ENCODE measurements around the gene ZNF248. TPM values are rescaled to one million over a fixed set of nuclear protein-coding genes. Genes with fewer than 3 reads are reported as not detected.
A peak's percentile ranks its signal among the peaks of the same experiment; 100 is the strongest.
"Not testable (repeated sequence)": the region's sequence is repeated elsewhere in the genome, so short reads cannot be mapped to it uniquely, and the experiment has no call there.

ZNF248 gene
- 3.1 and 5.5 TPM in 2 replicates for total RNA-seq (2014; rRNA removed; shearing (Covaris generic))

DNA sequence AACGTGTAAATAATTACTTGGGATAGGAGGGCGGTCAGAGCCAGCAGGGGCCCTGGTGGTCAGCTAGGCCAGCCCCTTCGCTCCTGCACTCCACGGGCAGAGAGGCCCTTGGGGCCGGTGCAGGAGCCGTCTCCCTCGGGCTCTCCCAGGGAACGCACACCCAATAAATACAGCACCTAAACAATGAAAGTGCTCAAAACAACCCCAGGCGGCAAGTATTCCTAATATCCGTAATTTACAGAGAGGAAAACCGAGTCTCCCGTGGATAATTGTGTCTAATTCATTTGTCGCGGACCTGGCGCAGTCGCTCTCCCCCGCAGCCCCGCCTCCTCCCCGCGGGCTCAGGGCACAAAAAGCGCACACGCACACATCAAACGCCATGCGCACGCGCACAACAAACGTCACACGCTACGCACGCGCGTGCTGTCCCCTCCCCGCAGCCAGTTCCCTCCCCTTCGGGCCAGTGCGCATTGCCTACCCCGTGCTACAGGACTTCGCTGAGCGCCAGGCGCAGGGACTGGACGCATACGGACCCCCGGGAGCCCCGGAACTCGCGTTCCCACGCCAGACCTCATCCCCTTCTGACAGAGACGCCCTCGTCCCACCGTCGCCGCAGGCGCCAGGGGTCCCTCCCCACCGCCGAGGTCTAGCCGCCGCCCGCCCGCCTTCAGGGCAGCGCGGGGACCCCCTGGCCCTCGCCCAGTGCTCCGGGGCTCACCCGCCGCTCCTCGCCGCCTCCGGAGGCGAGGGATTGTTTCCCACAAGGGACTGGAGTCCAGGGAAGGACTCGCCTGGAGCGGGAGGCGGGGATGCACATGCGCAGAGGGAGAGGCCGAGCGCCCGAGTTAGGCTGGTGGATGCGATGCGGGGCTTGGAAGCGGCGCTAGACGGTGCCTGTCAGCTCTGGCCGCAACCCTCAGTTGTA is at the start of gene ZNF248:
ZNF248 (minus strand) TSS at position 324 of the 925 bp plus-strand sequence. CDS start 1,300 bp downstream, outside the sequence.
- peak; percentile 89 for DNase-seq (ENCODE audit: low read depth)

DNA sequence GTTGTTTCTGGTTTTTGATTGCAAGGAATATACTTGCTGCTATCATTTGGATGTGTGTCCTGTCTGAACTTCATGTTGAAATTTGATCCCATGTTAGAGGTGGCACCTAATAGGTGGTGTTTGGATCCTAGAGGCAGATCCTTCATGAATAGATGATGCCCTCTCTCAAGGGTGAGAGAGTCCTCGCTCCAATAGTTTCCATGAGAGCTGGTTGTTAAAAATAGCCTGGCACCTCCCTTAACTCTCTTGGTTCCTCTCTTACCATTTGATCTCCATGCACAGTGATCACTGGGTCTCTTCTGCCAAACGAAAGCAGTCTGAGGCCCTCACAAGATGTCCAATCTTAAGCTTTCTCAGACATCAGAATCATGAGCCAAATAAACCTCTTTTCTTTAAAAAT is 49.0 kb upstream of the ZNF248 start:
- DNase-seq (ENCODE audit: low read depth): no peak

DNA sequence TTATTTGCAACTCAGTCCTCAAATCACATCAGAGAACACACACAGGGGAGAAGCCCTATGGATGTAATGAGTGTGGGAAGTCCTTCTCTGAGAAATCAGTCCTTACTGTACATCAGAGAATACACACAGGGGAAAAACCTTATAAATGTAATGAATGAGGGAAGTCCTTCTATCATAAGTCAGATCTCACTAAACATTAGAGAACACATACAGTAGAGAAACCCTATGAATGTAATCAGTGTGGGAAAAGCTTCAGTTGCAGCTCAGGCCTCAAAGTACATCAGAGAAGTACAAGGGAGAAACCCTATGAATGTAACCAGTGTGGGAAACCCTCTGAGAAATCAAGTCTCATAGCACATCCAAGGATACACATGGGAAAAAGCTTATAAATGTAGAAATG is 39.0 kb upstream of the ZNF248 start:
- no peak for DNase-seq (ENCODE audit: low read depth)

DNA sequence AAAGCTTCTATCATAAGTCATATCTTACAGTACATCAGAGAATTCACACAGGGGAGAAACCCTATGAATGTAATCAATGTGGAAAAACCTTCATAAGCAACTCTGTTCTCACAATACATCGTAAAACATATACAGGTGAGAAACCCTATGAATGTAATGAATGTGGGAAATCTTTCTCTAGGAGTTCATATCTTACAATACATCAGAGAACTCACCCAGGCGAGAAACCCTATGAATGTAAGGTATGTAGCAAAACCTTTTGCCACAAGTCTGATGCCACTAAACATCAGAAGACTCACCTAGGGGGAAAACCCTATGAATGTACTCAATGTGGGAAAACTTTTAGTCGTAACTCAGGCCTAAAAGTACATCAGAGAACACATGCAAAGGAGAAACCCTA is 38.3 kb upstream of the ZNF248 start:
- DNase-seq (ENCODE audit: low read depth): no peak

DNA sequence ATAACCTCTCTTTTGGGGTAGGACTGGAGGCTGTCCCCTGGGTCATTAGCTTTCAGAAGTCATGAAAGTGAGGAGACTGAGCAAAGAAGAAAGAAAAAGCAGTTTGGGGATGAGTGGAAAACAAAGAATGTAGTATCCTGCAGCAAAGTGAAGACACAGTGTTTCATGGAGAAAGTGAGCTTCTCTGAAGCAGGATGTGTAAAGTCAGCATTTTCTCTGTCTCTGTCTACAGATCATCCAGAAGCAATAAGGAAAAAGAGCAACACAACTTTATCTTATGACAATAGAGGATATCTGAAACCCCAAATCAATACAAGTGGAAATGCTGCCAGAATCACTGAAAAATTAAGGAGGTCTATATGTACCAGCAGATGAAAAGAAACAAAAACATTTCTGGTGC is 28.4 kb upstream of the ZNF248 start:
- no peak for DNase-seq (ENCODE audit: low read depth)

DNA sequence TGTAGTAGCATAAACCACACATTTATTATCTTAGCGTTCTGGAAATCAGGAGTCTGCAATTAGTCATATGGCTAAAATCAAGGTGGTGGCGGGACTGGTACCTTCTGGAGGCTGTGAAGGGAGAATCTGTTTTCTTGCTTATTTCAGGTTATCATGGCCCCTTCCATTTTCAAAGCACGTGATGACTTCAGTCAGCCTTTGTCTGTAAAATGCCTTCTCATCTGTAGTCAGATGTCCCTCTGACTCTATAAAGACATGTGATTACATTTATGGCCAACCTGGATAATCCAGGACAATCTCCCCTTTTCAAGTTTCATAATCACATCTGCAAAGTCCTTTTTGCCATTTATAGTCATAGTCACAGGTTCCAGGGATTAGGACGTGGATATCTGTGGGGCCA is 15.5 kb upstream of the ZNF248 start:
- DNase-seq (ENCODE audit: low read depth): no peak

DNA sequence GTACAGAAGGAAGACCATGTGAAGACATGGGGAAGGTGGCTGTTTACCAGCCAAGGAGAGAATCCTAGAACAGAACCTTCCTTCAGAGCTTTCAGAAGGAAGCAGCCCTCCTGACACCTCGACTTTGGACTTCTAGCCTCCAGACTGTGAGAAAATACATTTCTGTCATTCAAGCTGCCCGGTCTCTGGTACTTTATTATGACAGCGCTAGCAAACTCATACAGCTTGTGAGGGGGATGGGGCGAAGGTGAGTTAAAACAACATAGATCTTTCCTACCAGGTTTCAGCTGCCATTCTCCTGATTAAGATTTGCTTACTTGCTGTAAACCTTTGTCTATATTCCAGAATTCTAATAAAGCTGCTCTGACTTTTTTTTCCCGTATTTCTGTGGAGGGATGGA is 14.9 kb upstream of the ZNF248 start:
- no peak for DNase-seq (ENCODE audit: low read depth)

DNA sequence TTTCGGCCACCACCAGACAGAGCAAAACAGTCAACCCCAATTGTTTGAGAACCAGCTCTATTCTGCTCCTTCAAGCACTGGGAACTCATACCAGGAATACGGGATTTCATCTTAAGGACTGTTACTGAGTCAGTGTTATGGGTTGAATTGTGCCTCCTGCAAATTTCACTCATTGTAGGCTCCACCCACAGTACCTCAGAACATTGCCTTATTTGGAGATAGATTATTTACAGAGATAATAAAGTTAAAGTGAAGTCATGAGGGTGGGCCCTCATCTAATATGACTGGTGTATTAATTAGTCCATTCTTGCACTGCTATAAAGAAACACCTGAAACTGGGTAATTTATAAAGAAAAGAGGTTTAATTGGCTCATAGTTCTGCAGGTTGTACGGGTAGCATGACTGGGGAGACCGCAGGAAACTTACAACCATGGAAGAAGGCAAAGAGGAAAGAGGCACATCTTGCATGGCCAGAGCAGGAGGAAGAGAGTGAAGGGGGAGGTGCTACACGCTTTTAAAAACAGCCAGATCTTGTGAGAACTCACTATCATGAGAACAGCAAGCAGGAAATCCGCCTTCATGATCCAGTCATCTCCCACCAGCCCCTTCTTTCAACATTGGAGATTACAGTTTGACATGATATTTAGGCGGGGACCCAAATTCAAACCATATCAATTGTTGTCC is 14.3 kb upstream of the ZNF248 start:
- no peak for DNase-seq (ENCODE audit: low read depth)

DNA sequence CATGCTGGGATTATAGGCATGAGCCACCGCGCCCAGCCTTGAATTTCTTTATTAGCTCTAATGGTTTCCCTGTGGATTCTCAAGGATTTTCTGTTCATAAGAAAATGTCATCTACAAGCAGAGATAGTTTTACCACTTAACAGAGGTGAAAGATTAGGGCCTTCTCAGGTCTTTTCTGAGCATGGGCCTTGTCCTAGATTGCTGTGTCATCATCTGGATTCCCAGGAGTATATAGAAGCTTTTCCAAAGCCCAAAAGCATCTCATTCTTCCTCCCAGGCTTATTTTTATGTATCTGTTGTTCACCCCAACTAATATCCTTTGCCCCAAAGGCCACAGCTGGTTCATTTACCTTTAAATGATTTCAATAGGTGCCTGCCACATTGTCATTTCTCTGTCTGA is 13.7 kb upstream of the ZNF248 start:
- DNase-seq (ENCODE audit: low read depth): no peak

DNA sequence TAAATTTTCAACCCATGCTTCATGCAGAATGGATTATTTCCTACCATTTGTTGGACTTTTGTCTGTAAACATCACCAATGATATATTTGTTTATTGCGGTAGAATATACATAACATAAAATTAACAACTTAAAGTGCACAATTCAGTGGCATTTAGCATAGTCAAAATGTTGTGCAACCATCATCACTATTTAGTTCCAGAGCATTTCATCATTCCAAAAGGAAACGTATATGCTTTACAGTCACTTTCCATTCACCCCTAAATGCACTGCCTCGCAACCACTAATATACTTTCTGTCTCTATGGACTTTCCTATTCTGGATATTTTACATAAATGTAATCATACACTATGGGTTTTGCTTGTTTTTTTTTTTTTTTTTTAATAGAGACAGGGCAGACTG is 11.4 kb upstream of the ZNF248 start:
- DNase-seq (ENCODE audit: low read depth): no peak

DNA sequence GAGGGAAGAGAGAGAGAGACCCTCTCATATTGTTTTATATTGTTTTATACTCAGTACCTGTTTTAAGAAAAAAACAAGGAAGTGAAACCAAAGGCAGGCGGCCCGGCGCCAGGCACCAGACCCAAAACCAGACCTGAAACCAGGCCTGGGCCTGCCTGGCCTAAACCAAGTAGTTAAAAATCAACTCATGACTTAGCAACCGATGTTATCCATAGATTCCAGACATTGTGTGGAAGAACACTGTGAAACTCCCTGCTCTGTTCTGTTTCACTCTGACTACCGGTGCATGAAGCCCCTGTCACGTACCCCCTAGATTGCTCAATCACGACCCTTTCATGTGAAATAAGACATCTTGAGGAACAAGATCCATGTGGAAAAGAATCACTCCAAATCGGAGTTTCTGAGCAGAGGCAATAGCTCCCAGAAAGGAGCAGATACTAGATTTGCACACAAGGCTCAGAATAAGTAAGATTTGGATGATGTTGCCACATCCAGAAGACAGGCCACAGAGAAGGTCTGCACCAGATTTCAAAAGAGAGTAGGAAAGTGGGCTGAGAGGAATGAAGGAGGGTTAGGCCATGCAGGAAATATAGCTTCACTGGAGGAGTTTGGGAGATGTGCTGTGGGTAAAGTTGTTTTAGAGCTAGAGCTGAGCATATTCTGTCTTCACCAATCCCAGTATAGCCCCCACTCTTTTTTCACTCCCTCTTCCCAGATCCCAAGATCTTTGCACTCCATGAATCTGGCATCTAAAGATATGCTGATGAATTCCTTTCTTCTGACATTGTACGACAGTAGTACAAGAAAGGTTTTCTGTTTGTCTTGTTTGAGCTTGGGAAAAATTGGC is 8.8 kb upstream of the ZNF248 start:
- no peak for DNase-seq (ENCODE audit: low read depth)

DNA sequence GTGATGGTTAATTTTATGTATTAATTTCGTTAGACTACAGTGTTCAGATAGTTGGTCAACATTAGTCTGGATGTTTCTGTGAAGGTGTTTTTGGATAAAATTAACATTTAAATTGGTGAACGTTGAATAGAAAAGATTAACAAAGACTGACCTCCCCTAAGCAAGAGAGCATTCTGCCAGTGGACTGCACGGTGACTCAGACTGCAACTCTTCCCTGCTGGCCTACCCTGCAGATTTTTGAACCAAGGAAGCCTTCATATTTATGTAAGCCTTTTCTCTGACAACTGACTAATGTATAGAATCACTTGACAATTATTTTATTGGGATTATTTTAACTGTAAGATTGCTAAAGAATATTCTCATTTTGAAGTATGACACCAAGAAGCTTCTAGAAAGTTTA is 7.9 kb upstream of the ZNF248 start:
- no peak for DNase-seq (ENCODE audit: low read depth)

DNA sequence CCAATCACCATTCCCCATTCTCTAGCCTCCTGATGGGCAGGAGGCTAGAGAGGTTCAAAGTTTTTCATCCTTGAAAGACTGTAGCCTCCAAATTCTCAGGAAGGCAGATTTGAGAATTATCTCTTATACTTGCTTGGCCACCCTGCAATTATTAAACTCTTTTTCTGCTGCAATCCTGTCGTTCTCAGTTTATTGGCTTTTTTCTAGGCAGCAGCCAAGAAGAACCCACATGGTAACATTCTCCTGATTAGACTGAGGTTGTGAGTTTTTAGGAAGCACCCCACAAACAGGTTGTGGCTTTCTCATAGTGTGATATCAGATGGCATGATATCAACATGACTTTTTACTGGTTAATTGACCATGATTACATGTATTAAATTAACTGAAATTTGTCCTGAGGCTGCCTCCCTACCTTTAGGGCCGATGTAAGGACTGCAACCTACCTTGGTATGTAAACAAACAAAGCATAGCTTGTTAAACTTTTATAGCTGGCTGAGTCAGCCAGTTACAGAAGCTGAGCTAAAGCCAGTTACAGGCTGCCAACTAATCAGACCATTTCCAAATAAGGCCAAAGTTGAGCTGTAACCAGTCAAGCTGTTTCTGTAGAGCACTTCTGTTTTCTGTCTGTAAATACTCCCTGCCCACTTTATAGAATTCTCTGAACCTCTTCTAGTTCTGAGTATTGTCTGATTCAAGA is 3.2 kb upstream of the ZNF248 start:
- peak; percentile 64 for DNase-seq (ENCODE audit: low read depth)

DNA sequence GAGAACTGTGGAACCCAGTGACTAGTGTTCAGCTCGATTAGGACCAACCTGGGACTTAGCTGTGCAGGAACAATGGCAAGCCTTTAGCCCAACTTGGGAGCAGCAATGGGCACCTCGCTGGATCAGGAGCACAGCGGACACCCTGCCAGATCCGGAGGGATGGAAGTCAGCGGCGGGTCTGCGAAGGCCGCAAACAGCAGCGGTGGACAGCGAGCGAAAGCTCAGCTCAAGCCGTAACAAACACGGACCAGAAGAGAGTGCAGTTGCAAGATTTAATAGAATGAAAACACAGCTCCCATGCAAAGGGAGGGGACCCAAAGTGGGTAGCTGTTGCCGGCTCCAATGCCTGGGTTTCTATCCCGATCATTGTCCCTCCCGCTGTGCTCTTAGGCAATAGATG is 1.9 kb upstream of the ZNF248 start:
- DNase-seq (ENCODE audit: low read depth): not testable (repeated sequence)

DNA sequence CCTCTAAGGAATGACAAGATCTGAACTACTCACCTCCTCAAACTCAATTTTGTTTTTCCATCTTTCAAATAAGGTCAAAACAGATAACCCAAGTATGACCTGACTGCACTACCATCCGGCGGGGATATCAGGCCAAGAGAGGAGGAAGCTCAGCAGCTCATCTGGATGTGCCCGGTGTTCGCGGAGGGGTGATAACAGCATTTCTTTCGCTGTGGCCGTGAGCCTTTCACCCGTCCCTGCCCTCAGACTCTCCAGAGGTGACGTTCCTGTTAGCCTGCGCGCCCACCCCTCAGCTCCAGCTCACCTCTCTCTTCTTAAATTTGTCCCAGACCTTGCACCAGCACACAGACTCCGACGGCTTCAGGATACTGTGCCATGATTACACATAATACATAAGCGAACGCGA is 526 bp downstream of the ZNF248 start:
- peak; percentile 3 for DNase-seq (ENCODE audit: low read depth)

DNA sequence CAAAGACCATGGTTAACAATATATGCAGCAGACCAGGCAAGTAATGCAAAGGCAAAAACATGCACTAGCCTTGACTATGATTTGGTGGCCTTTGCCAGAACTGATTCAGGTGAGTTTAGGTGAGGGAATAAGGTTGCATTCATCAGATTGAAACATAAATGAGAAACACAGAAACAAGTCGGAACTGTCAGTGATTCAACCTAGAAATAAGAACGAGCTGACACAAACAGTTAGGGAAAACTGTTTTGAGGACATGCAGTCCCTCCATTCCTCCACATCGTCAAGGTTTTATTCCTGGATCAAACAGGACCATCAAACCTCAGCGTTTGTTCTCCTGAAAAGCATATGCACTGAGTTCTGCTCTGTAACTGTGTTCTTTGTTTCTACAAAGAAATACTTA is 1.8 kb downstream of the ZNF248 start:
- no peak for DNase-seq (ENCODE audit: low read depth)

DNA sequence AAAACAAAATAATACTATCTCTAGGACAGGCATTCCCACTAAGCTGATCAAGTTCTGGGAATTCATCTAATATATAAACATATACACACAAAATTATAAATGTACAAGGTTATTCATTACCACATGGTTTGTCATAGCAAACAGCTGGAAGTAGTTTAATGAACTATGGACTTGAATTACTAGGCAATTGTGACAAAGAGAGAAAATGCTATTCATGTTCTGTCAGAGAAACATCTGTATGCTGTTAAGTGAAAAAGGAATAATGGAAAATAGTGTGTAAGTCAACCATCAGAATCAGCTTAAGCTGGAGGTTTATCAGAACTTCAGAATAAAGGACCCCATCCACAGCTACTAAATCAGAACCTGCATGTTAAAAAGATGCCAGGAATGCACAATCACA is 2.8 kb downstream of the ZNF248 start:
- no peak for DNase-seq (ENCODE audit: low read depth)

DNA sequence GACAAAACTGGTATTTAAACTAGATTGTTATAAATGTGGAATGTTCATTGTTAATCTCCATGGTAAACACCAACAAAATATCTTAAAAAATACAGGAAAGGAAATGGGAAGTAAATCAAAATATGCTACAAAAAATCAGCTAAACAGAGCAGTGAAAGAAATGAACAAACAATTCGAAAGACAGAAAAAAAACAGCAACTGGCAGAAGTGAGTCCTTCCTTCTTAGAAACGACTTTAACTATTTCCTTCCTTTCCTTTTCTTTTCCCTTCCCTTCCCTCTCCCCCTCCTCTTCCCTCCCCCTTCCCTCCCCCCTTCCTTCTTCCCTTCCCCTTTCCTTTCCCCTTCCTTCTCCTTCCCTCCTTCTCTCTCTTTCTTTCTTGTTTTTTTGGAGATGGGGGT is 12.8 kb downstream of the ZNF248 start:
- DNase-seq (ENCODE audit: low read depth): no peak

DNA sequence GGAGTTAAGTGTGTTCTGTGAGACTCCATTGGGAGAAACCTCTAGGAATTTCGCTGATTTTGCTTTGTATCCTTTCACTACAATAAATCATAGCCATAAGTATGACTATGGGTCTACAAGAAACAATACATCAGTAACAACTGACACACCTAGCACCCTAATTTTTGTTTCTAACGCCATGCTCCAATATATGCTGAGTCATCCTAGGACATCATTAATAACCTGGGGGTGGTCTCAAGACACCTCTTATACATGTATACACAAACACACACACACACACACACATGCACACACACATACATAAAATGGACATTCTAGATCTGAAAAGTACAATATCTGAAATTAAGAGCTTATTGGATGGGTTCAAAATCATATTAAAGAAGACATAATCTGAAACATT is 18.2 kb downstream of the ZNF248 start:
- DNase-seq (ENCODE audit: low read depth): no peak

DNA sequence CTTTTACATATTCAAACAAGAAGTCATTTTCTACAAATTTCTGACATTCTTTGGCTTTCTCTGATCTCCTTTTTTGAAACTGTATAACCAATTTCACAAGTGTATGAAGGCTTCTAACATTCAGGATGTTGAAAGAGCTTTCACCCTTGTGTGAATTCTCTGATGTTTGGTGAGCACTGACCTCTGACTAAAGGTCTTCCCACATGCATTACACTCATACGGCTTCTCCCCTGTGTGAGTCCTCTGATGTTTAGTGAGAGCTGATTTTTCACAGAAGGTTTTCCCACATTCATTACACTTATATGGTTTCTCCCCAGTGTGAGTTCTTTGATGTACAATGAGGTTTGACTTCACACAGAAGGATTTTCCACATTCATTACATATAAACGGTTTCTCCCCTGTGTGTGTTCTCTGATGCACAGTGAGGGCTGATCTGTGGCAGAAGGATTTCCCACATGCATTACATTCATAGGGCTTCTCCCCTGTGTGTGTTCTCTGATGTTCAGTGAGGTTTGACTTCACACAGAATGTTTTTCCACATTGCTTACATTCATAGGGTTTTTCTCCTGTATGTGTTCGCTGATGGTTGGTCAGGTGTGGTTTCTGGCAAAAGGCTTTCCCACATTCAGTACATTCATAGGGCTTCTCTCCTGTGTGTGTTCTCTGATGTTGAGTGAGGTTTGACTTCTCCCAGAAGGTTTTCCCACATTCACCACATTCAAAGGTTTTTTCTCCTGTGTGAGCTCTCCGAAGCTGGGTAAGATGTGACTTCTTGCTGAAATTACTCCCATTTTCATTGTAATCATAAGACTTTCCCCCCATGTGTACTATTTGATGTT is 25.7 kb downstream of the ZNF248 start:
- DNase-seq (ENCODE audit: low read depth): no peak

DNA sequence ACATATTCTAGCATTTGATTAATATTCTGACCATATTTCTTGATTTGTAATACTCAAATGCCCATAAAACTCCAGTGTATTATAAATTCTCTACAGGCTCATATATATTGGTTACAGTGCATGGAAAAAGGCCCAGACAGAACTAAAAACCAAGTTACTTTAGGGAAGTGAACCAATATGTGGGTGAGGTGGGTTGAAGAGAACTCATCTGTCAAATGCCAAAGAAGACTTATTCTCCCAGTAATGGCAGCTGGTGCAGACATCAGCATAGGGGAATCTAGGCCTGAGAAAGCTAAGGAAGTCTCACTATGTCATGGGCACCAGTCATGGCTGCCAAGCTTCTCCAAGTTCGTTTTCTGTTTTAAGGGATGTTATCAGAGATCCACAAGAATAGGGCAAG is 30.6 kb downstream of the ZNF248 start:
- DNase-seq (ENCODE audit: low read depth): no peak

Data from M059J (cell line).